Fibroblast of gingiva (primary cell): ENCODE data around the gene PPP4C.
A peak's percentile ranks its signal among the peaks of the same experiment; 100 is the strongest.
"Not testable (repeated sequence)": the region's sequence is repeated elsewhere in the genome, so short reads cannot be mapped to it uniquely, and the experiment has no call there.

Experiments
- DNase-seq: peaks from one replicate; pipeline ENCODE4 v3.0.0-alpha.2; 2011; ENCODE audit warnings: low read depth

PPP4C gene

GRCh38 chr16:30096862-30097563, 21.2 kb downstream of the PPP4C start:
- DNase-seq = no peak

GRCh38 chr16:30104090-30104489, 28.3 kb downstream of the PPP4C start:
- DNase-seq = no peak

- DNase-seq = no peak
These were observed 28.7 kb downstream of the PPP4C start for GRCh38 chr16:30104492-30104891.

- no peak for DNase-seq
These were observed 32.5 kb downstream of the PPP4C start for GRCh38 chr16:30108059-30108850.

- DNase-seq = no peak
These were observed 34.9 kb downstream of the PPP4C start for GRCh38 chr16:30110661-30111060.

GRCh38 chr16:30112197-30113030, 36.6 kb downstream of the PPP4C start:
- DNase-seq = peak; percentile 45

GRCh38 chr16:30113031-30113710, 37.4 kb downstream of the PPP4C start, which contains the start of gene GDPD3:
Gene GDPD3 (minus strand): TSS chr16:30113537. CDS start chr16:30113478, 59 bp downstream.
- DNase-seq = no peak

GRCh38 chr16:30113711-30114333, 38.0 kb downstream of the PPP4C start:
- DNase-seq = no peak

GRCh38 chr16:30114411-30114810, 38.6 kb downstream of the PPP4C start:
- no peak for DNase-seq

- DNase-seq = not testable (repeated sequence)
These were observed 39.0 kb downstream of the PPP4C start for GRCh38 chr16:30114833-30115232.

- DNase-seq = no peak
These were observed 39.4 kb downstream of the PPP4C start for GRCh38 chr16:30115238-30115637.

- no peak for DNase-seq
These were observed 40.8 kb downstream of the PPP4C start for GRCh38 chr16:30116291-30117207.

GRCh38 chr16:30117768-30118167, 42.0 kb downstream of the PPP4C start:
- no peak for DNase-seq

- no peak for DNase-seq
These were observed 43.6 kb downstream of the PPP4C start for GRCh38 chr16:30119428-30119827.

- no peak for DNase-seq
These were observed 44.7 kb downstream of the PPP4C start for GRCh38 chr16:30120340-30121105.

GRCh38 chr16:30121741-30122571, 46.2 kb downstream of the PPP4C start:
- DNase-seq = peak; percentile 62

- no peak for DNase-seq
These were observed 46.9 kb downstream of the PPP4C start for GRCh38 chr16:30122604-30123160.

GRCh38 chr16:30124985-30125379, 49.2 kb downstream of the PPP4C start:
- no peak for DNase-seq
